ENCODE measurements around the gene RASL11B.

RASL11B gene

DNA sequence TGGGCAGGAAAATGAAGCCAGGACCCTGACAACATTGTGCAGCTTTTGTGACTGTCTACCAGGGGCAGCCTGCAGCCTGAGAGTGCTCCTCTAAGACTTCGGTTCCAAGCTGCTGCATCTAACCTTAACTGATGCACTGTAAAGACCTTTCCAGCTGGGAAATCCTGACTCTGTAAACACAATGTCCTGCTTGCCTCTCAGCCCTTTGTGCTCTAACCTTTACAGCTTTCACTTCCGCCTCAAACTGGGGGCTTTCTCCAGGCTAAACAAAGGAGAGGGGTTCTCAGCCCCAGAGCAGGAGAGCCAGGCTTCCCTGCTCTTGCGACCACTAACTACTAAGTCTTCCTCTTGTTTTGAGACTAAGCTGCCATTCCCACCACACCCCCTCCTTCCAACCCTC is 19.3 kb upstream of the RASL11B start:
- in situ Hi-C loops (cut with MboI; ENCODE audit: low sequenced_read_pairs): no loop called here

DNA sequence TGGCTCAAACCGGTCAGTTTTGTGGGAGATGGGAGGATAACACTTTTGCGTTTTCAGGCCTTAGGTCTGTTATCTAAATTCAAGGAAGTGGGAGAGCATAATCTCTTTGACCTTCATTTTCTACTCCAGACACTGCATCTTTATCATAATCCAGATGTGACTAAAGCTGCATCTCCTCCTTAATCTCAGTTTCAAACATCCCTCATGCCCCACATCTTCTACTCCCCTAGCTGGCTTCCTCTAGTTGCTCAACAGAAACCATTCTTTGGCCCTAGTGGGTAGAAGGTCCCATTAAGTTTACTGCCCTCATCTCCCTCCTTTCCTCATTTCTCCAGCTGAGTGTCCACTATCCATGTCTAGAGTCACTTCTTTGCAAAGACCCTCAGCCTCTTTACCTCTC is 18.8 kb upstream of the RASL11B start:
- in situ Hi-C loops (cut with MboI; ENCODE audit: low sequenced_read_pairs): no loop called here

DNA sequence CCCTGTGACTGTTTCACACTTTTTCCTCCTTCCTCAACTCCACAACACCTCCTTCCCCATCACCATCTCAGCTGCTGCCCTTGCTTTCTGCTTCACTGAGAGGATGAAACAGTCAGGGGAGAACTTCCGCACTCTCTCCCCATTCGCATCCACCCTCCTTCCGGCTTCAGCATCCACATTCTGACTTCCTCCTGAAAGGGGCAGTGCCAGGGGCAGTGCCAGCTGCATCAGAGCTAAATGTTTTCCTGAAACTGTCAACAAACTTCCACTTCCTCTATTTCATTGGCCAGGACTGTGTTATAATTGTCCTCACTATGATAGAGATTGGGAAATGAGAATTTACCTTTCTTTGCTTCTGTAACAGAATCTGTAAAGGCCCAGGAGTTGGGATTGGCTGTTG is 18.2 kb upstream of the RASL11B start:
- in situ Hi-C loops (cut with MboI; ENCODE audit: low sequenced_read_pairs): no loop called here

DNA sequence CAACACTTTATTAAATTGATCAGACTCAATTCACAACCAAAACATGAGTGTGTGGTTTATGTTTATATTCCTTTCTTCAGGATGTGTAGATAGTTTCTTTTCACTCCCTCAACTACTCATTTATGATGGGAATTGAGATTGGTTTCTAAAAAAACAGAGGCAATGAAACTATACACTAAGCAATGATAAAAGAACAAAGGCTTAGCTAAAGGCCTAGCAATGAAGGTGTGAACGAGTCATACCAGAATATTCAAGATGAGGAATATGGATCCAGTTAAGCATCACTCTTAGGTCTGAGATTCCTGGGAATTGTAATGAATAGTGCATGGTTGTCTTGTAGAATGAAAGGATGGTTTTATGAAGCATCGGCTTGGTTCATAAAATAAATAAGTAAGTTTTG is 17.5 kb upstream of the RASL11B start:
- in situ Hi-C loops (cut with MboI; ENCODE audit: low sequenced_read_pairs): no loop called here

DNA sequence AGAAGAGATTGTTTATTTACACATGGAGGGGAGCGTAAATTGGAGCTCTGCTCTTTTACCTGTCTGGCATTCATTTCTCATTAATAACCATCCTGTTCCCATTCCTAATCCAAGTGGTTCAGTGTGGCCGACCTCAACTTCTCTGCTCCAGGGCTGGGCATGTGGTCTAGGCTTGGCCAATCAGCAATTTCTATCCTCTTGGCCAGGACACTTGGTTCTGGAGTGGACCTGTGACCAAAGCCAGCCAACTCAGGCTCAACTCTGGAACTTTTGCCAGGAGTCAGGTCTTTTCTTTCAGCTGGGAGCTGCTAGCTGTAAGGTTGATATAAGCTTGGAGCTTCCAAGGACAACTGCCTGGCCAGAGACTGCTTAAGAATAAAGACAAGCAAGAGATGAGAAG is 15.6 kb upstream of the RASL11B start:
- in situ Hi-C loops (cut with MboI; ENCODE audit: low sequenced_read_pairs): no loop called here

DNA sequence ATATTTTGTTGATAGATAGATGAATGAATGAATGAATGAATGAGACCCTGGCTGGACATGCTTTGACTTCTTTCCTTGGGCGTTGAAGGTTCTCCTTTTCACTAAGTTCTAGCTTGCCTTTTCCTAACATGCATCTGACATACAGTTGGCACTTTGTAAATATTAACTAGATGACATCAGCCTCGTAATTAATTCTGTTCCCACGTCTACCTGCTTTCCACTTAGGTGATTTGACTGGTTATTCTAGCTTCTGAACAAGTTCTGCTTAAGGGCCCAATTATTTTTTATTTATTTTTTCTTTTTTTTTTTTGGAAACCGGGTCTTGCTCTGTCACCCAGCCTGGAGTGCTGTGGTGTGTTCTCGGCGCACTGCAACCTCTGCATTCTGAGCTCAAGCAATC is 13.9 kb upstream of the RASL11B start:
- in situ Hi-C loops (cut with MboI; ENCODE audit: low sequenced_read_pairs): no loop called here

DNA sequence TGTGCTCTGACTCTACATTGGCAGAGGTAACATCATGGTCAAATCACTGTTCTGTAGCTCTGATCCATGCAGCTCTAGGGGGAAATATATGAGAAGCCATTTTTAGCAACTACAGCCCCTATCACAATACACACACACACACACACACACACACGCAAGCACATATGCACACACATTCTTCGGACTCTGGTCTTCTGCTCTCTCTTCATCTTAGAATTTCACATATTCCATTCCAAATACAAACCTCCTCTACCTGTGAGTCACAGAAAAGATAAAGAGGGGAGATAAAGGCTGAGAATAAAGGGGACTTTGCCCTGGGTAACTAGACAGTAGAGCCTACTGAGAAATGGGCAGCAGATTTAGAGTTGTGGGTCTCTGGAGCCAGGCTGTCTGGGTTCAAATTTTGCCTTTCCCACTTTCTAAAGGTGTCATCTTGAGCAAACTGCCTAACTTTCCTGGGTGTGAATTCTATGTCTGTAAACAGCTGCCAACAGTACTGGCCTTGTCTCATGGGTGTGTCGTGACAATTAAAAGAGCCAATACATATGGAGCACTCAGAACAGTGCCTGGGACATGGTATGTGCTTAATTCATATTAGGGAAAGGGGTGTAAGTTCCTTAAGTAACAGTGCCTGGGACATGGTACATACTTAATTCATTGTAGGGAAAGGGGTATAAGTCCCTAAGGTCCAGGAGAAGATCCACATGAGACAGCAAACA is 11.6 kb upstream of the RASL11B start:
- in situ Hi-C loops (cut with MboI; ENCODE audit: low sequenced_read_pairs): no loop called here

DNA sequence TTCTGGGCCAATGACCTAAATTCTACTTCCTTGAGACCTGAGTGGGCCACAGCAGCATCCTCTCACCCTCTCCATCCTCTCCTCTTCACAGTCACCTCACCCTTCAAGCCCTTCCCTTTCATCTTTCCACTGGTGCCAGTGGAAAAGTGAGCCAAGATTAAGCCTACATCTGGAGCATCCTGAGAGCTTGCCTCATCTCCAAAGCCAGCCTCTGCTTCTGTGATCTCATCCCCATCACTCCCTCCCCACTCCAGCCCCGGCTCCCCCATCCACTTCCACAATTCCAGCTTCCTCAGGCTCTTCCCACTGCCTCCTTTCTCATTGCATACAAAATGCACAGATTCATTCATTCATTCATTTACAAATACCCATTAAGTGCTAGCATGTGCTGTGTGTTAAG is 10.1 kb upstream of the RASL11B start:
- in situ Hi-C loops (cut with MboI; ENCODE audit: low sequenced_read_pairs): no loop called here

DNA sequence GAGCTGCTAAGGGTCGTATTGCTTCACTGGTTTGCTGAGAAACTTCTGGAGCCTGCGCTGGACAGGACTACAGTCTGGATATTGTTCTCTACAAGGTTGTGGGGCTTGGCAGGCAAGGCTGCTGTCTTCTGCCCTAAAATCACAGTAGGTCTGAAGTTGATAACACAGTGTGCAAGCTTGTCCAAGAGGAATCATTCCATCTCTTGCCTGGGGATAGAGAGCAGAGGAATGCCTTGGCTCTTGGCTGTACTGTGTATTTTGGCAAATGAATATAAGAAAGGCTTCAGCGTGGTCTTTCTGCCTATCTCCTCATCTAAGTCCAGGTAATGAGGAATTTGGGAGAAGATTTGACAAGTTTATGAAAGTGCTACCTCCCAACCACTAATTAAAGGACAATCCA is 9.4 kb upstream of the RASL11B start:
- in situ Hi-C loops (cut with MboI; ENCODE audit: low sequenced_read_pairs): no loop called here

DNA sequence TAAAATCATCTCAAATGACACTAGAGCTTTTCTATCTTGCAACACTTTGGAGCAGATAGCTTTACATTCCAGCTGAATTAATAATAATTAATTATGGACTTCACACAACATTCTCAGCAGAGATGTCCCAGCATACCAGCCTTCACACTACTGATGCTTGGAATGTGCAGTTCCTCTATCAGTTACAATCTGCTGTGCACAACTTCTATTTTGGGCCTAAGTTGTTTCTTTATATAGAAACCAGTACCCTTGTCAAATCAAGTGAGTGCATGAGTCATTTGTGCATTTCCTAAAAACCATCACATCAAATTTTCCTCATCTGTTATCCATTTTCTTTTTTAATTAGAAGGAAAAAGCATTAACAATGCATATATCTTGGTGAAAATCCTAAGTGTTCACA is 8.8 kb upstream of the RASL11B start:
- in situ Hi-C loops (cut with MboI; ENCODE audit: low sequenced_read_pairs): no loop called here

DNA sequence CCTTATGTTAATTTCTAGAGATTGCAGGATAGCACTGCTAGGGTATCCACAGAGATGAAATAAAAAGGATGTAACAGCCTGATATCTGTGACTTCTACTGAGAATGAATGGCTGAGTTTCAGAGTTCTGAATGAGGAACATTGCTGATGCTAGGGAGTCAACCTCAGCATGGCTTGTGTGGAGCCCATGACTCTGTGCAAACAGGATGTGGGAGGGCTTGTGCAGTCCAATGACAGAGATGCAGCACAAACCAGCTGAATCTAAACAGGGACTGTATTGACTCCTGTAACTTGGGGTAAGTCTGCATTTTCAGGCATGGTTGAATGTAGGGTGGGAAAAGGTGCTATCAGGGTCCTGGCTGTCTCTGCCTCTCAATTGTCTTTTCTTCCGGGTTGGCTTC is 5.3 kb upstream of the RASL11B start:
- in situ Hi-C loops (cut with MboI; ENCODE audit: low sequenced_read_pairs): no loop called here

DNA sequence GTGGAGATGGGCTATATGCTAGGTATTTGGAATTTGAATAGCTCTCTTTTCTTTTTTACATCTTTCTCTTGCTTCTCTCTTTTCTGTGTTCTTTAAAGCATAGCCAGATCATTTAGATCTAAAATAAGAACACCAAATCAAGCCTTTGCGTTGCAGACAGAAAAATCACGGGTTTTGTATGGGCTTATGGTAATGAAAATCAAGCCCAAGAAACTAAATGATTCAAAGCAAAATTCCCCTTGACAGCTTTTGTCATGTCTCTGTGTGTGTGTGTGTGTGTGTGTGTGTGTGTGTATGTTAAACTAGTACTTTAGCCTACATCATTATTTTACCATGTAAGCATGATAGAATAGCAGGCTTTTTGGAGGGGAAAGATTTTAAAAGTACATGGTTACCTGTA is 1.8 kb upstream of the RASL11B start:
- in situ Hi-C loops (cut with MboI; ENCODE audit: low sequenced_read_pairs): no loop called here

DNA sequence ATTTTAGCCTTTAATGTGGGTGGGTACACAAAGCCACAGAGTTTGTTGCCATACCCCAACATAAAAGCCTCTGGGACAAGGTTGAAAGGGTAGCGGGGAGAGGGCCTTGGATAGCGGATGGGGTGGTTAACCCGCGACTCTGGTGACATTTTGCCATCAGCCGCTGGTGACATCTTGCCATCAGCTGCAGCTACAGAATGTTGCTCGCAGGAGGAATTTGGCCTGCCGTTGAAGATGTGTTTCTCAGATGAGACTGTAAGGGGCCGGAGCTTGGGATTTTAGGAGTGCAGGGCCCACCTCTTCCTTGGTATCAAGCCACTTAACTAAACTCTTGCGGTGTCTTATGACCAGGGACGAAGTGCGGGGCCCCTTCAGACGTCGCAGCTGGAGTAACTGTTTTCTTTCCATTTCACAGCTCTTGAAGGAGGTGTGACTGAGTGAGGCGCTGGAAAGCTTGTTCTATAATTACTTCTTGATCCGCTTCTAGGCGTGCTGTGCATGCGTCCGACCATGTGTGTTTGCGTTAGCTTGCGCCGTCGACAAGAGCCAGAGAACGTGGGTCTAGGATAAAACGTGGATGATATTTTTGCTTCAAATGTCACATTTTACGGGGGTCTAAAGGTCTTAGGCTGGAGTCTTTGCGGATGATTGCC is 820 bp upstream of the RASL11B start:
- in situ Hi-C loops (cut with MboI; ENCODE audit: low sequenced_read_pairs): no loop called here

DNA sequence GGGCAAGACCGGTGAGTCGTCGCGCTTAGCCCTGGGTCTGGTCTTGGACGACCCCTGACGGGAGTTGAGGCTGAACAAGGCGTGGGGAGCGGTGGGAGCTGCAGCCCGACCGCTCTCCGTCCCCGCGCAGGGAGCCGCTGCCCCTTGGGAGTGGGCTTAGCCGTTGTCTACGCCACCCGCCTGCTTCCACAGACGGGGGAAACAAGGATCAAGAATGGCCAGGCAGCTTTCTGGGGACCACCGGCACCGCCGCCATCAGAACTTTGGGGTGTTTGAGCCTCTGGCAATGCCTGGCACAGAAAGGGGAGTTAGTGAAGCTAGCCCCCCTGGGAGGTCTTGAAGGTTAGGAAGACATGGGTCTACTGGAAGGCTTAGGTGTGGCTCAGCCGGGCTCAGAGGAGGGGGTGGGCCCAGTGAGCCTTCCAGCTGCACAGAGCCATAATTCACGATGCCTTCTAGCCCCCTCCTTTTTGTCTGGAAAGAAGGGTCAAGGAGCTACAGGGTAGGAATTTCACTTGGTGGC is 583 bp downstream of the RASL11B start:
- in situ Hi-C loops (cut with MboI; ENCODE audit: low sequenced_read_pairs): no loop called here

DNA sequence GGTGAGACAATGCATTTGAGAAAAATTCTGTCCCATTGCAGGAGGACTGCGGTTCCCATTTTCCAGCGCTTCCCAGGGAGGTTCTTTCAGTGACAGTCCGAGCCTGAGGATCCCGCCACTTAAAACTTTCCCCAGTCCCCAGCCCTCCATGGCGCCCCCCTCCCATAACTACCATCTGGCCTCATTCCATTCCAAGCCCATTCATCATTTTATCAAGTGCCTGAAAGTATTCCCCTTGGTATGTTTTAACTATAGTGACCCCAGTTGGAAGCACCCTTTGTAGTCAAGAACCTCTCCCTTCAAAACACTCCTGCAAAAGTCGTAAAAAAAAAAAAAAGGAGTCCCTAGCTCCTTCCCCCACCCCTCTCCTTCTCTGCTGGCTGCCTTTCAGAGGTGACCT is 1.2 kb downstream of the RASL11B start:
- in situ Hi-C loops (cut with MboI; ENCODE audit: low sequenced_read_pairs): no loop called here

DNA sequence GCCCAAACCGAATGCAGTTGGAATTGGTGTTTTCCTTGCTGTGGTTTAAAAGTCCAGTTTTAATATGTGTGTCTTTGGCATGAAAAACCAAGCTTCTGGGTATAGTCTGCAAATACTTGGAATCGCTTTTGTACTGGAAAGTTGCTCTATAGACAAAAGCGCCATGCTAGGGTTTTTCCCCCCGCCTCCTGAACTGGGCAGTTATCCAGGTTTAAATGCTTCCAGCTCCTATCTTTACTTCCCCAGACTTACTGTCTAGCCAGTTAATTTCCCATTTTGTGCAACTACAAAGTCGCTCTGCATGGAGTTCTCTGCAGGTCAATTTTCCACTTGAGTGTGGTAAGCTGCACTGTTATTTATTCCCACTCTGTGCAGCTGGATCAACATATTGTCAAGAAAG is 2.7 kb downstream of the RASL11B start:
- in situ Hi-C loops (cut with MboI; ENCODE audit: low sequenced_read_pairs): no loop called here

DNA sequence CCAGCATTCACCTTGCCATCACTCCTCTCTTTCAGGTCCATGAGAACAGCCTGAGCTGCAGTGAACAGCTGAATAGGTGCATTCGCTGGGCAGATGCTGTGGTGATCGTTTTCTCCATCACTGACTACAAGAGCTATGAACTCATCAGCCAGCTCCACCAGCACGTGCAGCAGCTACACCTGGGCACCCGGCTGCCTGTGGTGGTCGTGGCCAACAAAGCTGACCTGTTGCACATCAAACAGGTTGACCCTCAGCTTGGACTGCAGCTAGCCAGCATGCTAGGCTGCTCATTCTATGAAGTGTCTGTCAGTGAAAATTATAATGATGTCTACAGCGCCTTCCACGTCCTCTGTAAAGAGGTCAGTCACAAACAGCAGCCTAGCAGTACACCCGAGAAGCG is 3.2 kb downstream of the RASL11B start:
- in situ Hi-C loops (cut with MboI; ENCODE audit: low sequenced_read_pairs): no loop called here

DNA sequence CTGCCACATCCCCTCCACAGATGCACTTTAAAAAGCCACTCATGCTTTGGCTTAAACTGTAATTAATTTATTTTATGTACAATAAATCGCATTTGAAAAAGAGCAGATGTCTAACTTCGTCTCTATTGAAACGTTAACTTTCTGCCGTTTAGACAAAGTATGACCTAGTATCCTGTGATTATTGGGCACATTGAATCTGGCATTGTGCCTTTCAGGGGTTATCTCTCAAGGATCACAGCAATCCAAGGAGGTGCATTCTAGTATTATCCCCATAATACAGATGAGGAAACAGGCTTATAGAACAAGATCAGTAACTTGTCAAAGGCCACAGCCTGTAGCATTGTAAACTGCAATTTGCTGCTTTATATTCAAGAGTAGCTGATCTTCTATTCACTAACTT is 4.6 kb downstream of the RASL11B start:
- in situ Hi-C loops (cut with MboI; ENCODE audit: low sequenced_read_pairs): no loop called here

DNA sequence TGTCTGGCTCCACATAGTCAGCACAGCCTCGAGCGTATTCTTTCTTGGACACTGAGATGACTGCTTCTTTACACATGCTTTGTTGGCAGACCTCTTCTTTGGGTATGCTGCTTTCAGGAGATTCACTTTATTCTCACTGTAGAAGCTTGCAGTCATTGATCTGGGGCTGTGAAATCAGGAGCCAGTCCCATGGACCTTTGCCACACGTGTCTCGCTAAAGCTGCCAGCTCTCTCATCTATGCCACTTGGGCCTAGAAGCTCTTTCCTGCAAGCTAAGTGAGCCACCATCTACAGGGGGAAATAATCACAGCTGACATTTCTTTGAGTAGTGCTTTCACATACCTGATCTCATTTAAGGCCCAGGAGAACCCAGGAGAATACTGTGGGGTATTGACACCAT is 5.0 kb downstream of the RASL11B start:
- in situ Hi-C loops (cut with MboI; ENCODE audit: low sequenced_read_pairs): no loop called here

DNA sequence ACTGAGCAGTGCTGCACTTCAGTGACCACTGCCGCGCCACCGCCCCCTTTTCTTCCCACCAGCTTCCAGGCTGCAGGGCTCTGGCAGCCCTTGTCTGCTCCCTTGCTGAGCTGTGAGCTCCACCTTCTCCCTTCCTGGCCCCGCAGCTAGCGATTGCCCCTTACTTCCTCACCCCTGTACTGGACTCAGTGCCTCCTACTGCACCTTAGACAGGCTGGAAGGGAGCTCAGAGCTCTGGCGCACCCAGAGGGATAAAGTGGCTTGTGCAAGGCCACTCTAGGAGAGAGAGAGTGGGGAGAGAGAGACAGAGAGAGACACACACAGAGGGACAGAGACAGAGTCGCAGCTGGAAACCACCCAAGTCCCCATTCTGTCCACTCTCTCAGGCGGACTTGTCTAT is 6.0 kb downstream of the RASL11B start:
- in situ Hi-C loops (cut with MboI; ENCODE audit: low sequenced_read_pairs): no loop called here

DNA sequence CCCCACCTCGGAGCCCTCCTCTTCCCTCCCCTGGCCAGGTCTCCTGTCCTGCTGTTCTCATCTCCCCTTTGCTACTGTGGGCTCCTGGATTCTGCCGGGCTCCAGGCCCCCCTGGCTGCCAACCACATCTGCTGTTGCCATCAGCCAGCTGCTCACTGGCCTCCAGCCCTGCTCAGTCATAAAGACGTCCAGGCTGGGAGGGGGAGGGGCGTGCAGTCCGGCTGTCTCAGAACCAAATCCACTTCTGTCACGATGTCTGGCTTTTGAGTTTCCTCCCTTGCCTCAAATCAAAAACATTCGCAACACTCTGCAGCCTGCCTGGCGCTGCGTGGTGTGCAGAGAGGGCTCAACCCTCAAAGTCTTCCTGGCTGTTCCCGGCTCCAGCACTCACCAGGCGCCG is 7.1 kb downstream of the RASL11B start:
- in situ Hi-C loops (cut with MboI; ENCODE audit: low sequenced_read_pairs): no loop called here

DNA sequence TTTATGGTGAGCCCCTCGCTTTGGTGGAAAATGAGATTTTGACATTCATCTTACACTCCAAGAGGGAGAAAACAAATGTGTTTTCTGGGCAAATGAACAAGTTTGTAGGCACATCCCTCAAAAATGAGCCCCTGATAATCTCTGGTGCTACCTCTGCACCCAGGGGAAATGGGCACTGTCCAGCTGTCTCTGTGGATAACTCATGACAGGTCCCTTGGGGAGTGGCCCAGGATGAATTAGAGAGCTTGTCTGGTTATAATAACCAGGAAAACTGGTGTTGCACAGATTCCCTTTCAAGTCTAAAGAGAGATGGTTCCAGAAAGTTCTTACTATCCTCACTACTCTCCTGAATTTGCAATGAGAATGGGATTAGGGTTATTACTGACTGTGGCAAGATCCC is 7.5 kb downstream of the RASL11B start:
- in situ Hi-C loops (cut with MboI; ENCODE audit: low sequenced_read_pairs): no loop called here

DNA sequence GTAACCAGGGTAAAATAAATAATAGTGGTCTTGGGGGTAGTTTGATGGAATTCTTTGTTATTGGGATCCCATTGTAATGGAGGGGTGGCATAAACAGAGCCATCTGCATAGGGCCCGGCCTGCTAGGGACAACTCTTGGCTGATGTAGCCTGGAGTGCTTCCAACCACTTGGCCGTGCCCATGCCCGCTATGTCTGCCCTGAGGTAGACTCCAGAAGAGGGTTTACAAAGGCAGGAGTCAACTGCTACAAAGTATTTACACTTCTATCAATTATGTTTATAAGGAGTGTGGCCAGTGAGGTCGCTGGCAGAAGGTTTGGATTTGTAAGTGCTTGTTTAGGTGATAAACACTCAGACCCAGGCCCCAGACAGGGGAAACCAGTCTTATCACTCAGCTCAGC is 8.1 kb downstream of the RASL11B start:
- in situ Hi-C loops (cut with MboI; ENCODE audit: low sequenced_read_pairs): no loop called here
